Measurements from ENCODE around the gene NTM. TPM values are rescaled to one million over a fixed set of nuclear protein-coding genes. Genes with fewer than 3 reads are reported as not detected.

NTM gene
- total RNA-seq, 1 experiment from 2014 or later: not detected

- TF ChIP-seq REST (IDR thresholded peaks at IDR 0.05; ENCODE audit: low read depth): no peak
Observed at GRCh38 chr11:131976021-131976420, 605.6 kb downstream of the NTM start (continued).

GRCh38 chr11:131977231-131977630 is 606.8 kb downstream of the NTM start:
- RAD21 ChIA-PET (ENCODE audit: low non-redundant PET in 1 of 2, low total read pairs in 2 of 2, uncharacterized antibody in 2 of 2, unreplicated experiment in 2 of 2): no interaction called here
- Histone ChIP-seq H3K27ac (ENCODE audit: low read depth, low read length) (no peak overlapping the region), H3K9me2 (ENCODE audit: insufficient read depth) (no peaks in the 10 kb centered on the region), H3K36me3 (ENCODE audit: control insufficient read depth in 1 of 2, insufficient read depth in 2 of 2, low read length in 2 of 2) (no peaks in the 10 kb centered on the region), H2AFZ (ENCODE audit: low read depth, low read length, poor library complexity, severe bottlenecking) (no peak overlapping the region), H3K79me2 (ENCODE audit: insufficient read depth, low read length) (no peaks in the 10 kb centered on the region), H3K4me2 (ENCODE audit: low read length) (no peak overlapping the region), H3K4me3 (replicated peaks in 1 of 2; ENCODE audit: low read depth in 1 of 2, low read length in 2 of 2) (no peak overlapping the region), H3K9ac (ENCODE audit: low read length) (no peak overlapping the region), H3K4me1 (ENCODE audit: control insufficient read depth in 1 of 2, insufficient read depth in 2 of 2, low read length in 2 of 2) (no peaks in the 10 kb centered on the region), H4K20me1 (ENCODE audit: insufficient read depth) (no peaks in the 10 kb centered on the region), H3K9me3 (ENCODE audit: control insufficient read depth in 1 of 2, insufficient read depth in 1 of 2, low read depth in 1 of 2, low read length in 2 of 2) (peaks cover 3 to 17% of the 10 kb centered on the region in 2 experiments; a peak in 2 of 4 replicates), H3K27me3 (ENCODE audit: insufficient read depth, low read length) (no peaks in the 10 kb centered on the region)
- intact Hi-C loops (cut with micrococcal nuclease): no loop called here
- CTCF ChIA-PET: no interaction called here
- BruUV-seq (replicated peaks): no TSS peak
- no peak for DNase-seq (ENCODE audit: low read depth, low spot score)
- TF ChIP-seq FOSL1 (IDR thresholded peaks at IDR 0.05; ENCODE audit: low read depth): no peak
- no peak for TF ChIP-seq CTCF (IDR thresholded peaks at IDR 0.05 in 2 of 3, conservative IDR thresholded peaks at IDR 0.05 in 1 of 3; ENCODE audit: borderline replicate concordance in 1 of 3, insufficient read depth in 1 of 3, low read depth in 2 of 3, low read length in 2 of 3)
- TF ChIP-seq ZFX (IDR thresholded peaks at IDR 0.05): no peak
- TF ChIP-seq EGR1 (IDR thresholded peaks at IDR 0.05; ENCODE audit: low read depth): no peak
- TF ChIP-seq JUND (IDR thresholded peaks at IDR 0.05): no peak
- no peak for ATAC-seq
- POLR2A ChIA-PET: no interaction called here

All from HCT116 (cell line).